Gastroesophageal sphincter (tissue), 4 donors: ENCODE results near the gene DKK1. TPM values are rescaled to one million over a fixed set of nuclear protein-coding genes. Genes with fewer than 3 reads are reported as not detected.

ENCODE experiments used
- ATAC-seq: fragments of 150-250 bp; one replicate; pipeline ENCODE4 v1.9.1; 2016; ENCODE audit warnings: mild to moderate bottlenecking, moderate library complexity
- H3K27ac ChIP-seq, 4 donors: fragments of 200-600 bp; sonication (generic) in 3 of 4; 1 replicate in 3 of 4; 2 replicates in 1 of 4; pipeline ENCODE4 v1.5.1; 2016 to 2019
- H3K27me3 ChIP-seq: fragments of 200-600 bp; sonication (generic); one replicate; pipeline ENCODE4 v1.5.1; 2019
- H3K36me3 ChIP-seq, 2 donors: fragments of 200-600 bp; sonication (generic); one replicate each; pipeline ENCODE4 v1.5.1; 2019; ENCODE audit warnings: control low read depth in 1 of 2
- H3K4me1 ChIP-seq, 3 donors: fragments of 200-600 bp; sonication (generic); 1 replicate in 2 of 3; 2 replicates in 1 of 3; pipeline ENCODE4 v1.5.1; 2016 to 2019; ENCODE audit warnings: control low read depth in 2 of 3
- H3K4me3 ChIP-seq, 2 donors: fragments of 200-600 bp; sonication (generic); one replicate each; pipeline ENCODE4 v1.5.1; 2019; ENCODE audit warnings: mild to moderate bottlenecking in 1 of 2, moderate library complexity in 1 of 2
- H3K9me3 ChIP-seq, 3 donors: fragments of 200-600 bp; sonication (generic); one replicate each; pipeline ENCODE4 v1.5.1; 2017 to 2019; ENCODE audit warnings: control low read depth in 2 of 3
- EP300 ChIP-seq: sonication (generic); formaldehyde crosslinking; IDR thresholded peaks from one replicate; pipeline ENCODE4 v1.6.1; 2017; ENCODE audit warnings: antibody characterized with exemption, mild to moderate bottlenecking
- POLR2A ChIP-seq, 2 donors: fragments of 450-650 bp; IDR thresholded peaks; one replicate each; pipeline ENCODE4 v1.6.1; 2017; ENCODE audit warnings: antibody characterized with exemption in 2 of 2, mild to moderate bottlenecking in 2 of 2, moderate library complexity in 1 of 2
- POLR2AphosphoS5 ChIP-seq: sonication (generic); formaldehyde crosslinking; IDR thresholded peaks from one replicate; pipeline ENCODE4 v1.6.1; 2017; ENCODE audit warnings: antibody characterized with exemption
- WGBS, 2 donors: methylation state at CpG; one replicate each; pipeline ENCODE4 v1.1.5; 2018; ENCODE audit warnings: low coverage in 1 of 2; 5-methylcytosine and 5-hydroxymethylcytosine counted together
- total RNA-seq, 4 donors: library from RNA; depleted of rRNA; stranded (reverse); fragments of >200 nt; gene quantifications; one replicate each; pipeline ENCODE4 v1.1.0, GENCODE V29; 2016
- TF ChIP-seq, protein P1 (sequence below), 4 experiments: fragments of 200-600 bp in 2 of 4; fragments of 450-650 bp in 2 of 4; sonication (generic) in 1 of 4; IDR thresholded peaks; one replicate each; pipeline ENCODE4 v1.5.1; 2017 to 2019; ENCODE audit warnings: antibody characterized with exemption in 4 of 4, mild to moderate bottlenecking in 2 of 4, moderate library complexity in 2 of 4

The DKK1 gene
- total RNA-seq, 4 donors from 2014 or later: 3.1 to 7.5 TPM; not detected in 2

DNA sequence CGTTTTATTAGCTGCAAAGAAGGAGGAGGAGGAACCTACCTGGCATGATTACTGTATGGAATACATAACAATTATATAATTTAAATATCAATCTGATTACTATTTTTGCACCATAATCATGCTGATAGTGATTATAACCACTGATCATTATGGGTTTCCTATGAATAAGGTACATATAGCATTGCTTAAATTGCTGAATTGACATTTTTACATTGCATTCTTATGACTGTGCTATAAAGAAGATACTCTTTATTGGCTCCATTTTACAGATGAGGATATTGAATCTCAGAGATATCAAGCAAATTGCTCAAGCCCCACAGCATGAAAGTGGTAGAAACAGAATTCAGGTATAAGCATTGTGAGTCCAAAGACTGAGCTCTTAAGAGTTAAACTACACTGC lies 23.1 kb downstream of the DKK1 start:
- 77 to 93% methylated on average over 1 of the region's 1 CpG for WGBS, 2 donors
- H3K4me1 ChIP-seq: no peaks in the 10 kb centered on the region

DNA sequence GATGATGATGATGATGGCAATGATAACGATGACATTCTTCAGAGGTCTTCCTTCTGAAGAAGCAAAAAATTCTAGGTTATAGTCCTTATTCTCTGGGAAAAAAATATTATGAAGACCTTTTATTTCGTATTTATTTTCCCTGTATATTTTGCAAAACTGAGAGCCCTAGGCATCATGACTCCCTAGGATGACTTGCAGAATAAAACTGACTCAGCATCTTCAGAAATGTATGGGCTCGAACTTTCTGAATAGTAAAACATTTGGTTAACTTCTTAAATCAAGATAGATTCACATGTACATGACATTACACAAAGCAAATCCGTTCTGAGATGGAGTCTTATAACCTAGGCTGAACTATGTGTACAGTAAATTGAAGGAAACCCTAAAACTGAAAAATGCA lies 29.4 kb downstream of the DKK1 start:
- no peak for TF ChIP-seq POLR2A (IDR thresholded peaks at IDR 0.05)
- TF ChIP-seq, protein P1, sequence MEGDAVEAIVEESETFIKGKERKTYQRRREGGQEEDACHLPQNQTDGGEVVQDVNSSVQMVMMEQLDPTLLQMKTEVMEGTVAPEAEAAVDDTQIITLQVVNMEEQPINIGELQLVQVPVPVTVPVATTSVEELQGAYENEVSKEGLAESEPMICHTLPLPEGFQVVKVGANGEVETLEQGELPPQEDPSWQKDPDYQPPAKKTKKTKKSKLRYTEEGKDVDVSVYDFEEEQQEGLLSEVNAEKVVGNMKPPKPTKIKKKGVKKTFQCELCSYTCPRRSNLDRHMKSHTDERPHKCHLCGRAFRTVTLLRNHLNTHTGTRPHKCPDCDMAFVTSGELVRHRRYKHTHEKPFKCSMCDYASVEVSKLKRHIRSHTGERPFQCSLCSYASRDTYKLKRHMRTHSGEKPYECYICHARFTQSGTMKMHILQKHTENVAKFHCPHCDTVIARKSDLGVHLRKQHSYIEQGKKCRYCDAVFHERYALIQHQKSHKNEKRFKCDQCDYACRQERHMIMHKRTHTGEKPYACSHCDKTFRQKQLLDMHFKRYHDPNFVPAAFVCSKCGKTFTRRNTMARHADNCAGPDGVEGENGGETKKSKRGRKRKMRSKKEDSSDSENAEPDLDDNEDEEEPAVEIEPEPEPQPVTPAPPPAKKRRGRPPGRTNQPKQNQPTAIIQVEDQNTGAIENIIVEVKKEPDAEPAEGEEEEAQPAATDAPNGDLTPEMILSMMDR (IDR thresholded peaks at IDR 0.05): no peak
- no peak for TF ChIP-seq POLR2AphosphoS5
- no peak for TF ChIP-seq EP300
- H3K9me3 ChIP-seq: no peaks in the 10 kb centered on the region
- 56 to 77% methylated on average over 3 to 4 of the region's 4 CpGs for WGBS, 2 donors
- H3K27me3 ChIP-seq: peaks cover 19% of the 10 kb centered on the region
- no peaks in the 10 kb centered on the region for H3K4me1 ChIP-seq
- no peak overlapping the region for H3K27ac ChIP-seq
- no peak for ATAC-seq
- H3K36me3 ChIP-seq: no peaks in the 10 kb centered on the region
- no peak overlapping the region for H3K4me3 ChIP-seq

More for the DNA sequence above, 23.1 kb downstream of the DKK1 start:
- no peak for ATAC-seq
- H3K27me3 ChIP-seq: peaks cover 6% of the 10 kb centered on the region
- H3K27ac ChIP-seq: no peak overlapping the region
- no peaks in the 10 kb centered on the region for H3K36me3 ChIP-seq
- H3K4me3 ChIP-seq: no peak overlapping the region
- TF ChIP-seq EP300: no peak
- TF ChIP-seq, protein P1 (IDR thresholded peaks at IDR 0.05): no peak
- TF ChIP-seq POLR2AphosphoS5: no peak
- TF ChIP-seq POLR2A (IDR thresholded peaks at IDR 0.05): no peak
- no peaks in the 10 kb centered on the region for H3K9me3 ChIP-seq

DNA sequence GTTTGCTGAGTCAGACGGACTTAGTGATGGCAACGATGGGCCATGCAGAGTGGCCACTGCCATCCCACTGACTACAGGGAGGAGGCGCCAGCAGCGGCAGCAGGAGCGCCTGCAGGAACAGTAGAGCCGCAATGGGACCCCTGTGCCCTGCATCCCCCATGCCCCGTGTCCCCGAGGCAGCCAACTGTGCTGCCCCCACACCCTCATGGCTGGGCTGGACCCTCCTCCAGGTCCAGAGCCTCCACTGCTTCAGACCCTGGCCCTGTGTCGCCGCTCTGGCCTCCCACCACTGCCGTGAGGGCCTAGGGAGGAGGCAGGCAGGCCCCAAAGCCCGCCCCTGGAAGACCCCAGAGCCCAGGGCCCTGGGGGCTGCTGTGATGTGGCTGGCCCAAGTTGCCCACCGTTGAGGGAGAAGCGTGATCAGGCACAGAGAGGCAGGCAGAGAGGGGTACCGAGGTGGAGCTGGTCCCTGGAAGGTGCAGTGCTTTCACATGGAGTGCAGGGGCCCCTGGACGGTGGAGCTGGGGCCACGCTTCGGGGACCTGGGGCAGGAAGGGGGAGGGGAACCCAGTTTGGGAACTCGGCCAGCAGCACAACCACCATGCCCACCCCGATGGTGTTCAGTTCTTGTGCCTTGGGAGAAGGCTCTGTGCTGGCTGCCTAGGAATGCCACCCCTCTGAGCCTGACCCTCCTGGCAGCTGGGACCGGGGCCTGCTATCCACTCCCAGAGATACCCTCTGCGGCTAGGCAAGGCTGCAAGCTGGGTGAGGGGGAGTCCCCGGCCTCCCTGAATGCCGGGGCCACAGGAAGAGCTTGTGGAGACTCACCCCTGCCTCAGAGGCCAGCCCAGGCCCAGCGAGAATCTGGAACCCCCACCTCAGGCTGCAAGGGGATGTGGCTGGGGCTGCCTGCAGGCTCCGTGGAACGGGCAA lies 32.6 kb downstream of the DKK1 start:
- ATAC-seq: peak; percentile 13

DNA sequence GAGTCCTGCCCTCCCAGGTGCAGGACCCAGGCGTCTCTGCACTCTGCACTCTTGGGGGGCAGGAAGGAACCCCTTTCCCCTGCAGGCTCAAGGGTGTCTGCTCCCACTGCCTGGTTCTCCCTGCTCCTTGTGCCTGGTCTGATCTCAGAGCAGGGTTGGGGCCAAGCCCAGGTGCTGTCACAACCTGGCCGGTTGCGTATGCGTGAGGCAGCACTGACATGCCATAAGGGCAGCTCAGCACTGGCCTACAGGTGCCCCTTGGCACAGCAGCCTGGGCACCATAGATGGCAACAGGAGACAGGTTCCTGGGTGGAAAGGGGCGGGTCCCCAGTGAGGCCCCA lies 33.2 kb downstream of the DKK1 start:
- no peaks in the 10 kb centered on the region for H3K4me1 ChIP-seq
- WGBS, 2 donors: 100% methylated on average over 2 of the region's 5 CpGs; no CpG with 5 or more reads in 1 of the 2 donors
- H3K4me3 ChIP-seq: no peak overlapping the region
- no peaks in the 10 kb centered on the region for H3K36me3 ChIP-seq
- peaks cover 18% of the 10 kb centered on the region for H3K27me3 ChIP-seq
- ATAC-seq: no peak
- TF ChIP-seq, protein P1 (IDR thresholded peaks at IDR 0.05): no peak
- TF ChIP-seq POLR2A (IDR thresholded peaks at IDR 0.05) (no peak), POLR2AphosphoS5 (no peak), EP300 (no peak)
- no peaks in the 10 kb centered on the region for H3K9me3 ChIP-seq
- H3K27ac ChIP-seq: no peak overlapping the region

More for the DNA sequence above, 32.6 kb downstream of the DKK1 start:
- Histone ChIP-seq H3K36me3 (no peaks in the 10 kb centered on the region), H3K9me3 (no peaks in the 10 kb centered on the region), H3K27ac (no peak overlapping the region), H3K27me3 (peaks cover 18% of the 10 kb centered on the region), H3K4me3 (no peak overlapping the region), H3K4me1 (no peaks in the 10 kb centered on the region)
- 93% methylated on average over 5 of the region's 27 CpGs; no CpG with 5 or more reads in 1 of the 2 donors for WGBS, 2 donors
- TF ChIP-seq POLR2AphosphoS5 (no peak), POLR2A (IDR thresholded peaks at IDR 0.05) (no peak)

DNA sequence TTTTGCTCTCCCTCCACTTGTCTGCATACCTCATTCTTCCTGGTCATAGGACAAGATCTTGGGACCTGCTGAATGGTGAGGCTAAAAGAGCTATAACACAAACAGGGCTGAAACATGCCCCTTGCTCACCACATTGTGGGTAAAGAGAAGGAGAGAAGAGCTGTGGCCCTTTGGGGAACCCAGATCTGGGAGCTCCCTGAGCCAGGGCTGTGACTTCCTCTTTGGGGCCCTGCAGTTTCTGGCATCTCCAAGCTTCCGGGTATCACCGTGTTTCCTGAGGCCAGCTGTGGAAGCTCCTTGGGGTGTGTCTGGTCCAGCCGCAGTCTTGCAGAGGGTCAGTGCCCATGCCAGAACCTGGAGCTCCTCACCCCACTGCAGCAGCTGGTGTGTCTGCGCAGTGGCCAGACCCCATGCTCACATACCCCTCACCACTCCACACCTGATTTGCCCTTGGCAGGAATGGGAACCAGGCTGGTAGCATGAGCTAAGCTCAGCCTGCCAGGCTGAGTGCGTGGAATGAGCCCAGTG lies 34.0 kb downstream of the DKK1 start:
- no peak for ATAC-seq
- no peak overlapping the region for H3K27ac ChIP-seq
- TF ChIP-seq POLR2AphosphoS5 (no peak), POLR2A (IDR thresholded peaks at IDR 0.05) (no peak), EP300 (no peak)
- TF ChIP-seq, protein P1 (IDR thresholded peaks at IDR 0.05): no peak
- H3K36me3 ChIP-seq: no peaks in the 10 kb centered on the region
- 67% methylated on average over 1 of the region's 5 CpGs; no CpG with 5 or more reads in 1 of the 2 donors for WGBS, 2 donors
- no peaks in the 10 kb centered on the region for H3K9me3 ChIP-seq
- H3K4me1 ChIP-seq: no peaks in the 10 kb centered on the region
- no peak overlapping the region for H3K4me3 ChIP-seq
- H3K27me3 ChIP-seq: peaks cover 18% of the 10 kb centered on the region
